K562 (cell line): ENCODE results near the gene RHOV. TPM values are rescaled to one million over a fixed set of nuclear protein-coding genes. Genes with fewer than 3 reads are reported as not detected.
A peak's percentile ranks its signal among the peaks of the same experiment; 100 is the strongest.

Experiments used
- ATF7 ChIP-seq: fragments of 450-650 bp; IDR thresholded peaks from 2 replicates; pipeline ENCODE4 v1.7.1; 2014; ENCODE audit warnings: mild to moderate bottlenecking, moderate library complexity
- CBFA2T3 ChIP-seq: fragments of 450-650 bp; IDR thresholded peaks from 2 replicates; pipeline ENCODE4 v1.6.1; 2017
- FOXA1 ChIP-seq: fragments of 450-650 bp; IDR thresholded peaks from 2 replicates; pipeline ENCODE4 v1.6.1; 2016; ENCODE audit warnings: mild to moderate bottlenecking, borderline replicate concordance
- IFI16 ChIP-seq: fragments of 250-450 bp; sonication (Bioruptor Pico); IDR thresholded peaks from 2 replicates; pipeline ENCODE4 v2.1.2; 2022; ENCODE audit warnings: mild to moderate bottlenecking, inconsistent platforms
- MAX ChIP-seq: sonication (generic); formaldehyde crosslinking; IDR thresholded peaks from 2 replicates; pipeline ENCODE4 v1.9.0; 2022; ENCODE audit warnings: mild to moderate bottlenecking, missing genetic modification reagents
- MIER1 ChIP-seq: fragments of 450-650 bp; IDR thresholded peaks from 2 replicates; pipeline ENCODE4 v1.6.1; 2016; ENCODE audit warnings: antibody characterized with exemption, mild to moderate bottlenecking, low read depth
- PATZ1 ChIP-seq: fragments of 250-450 bp; sonication (Bioruptor Pico); IDR thresholded peaks from 2 replicates; pipeline ENCODE4 v1.5.0; 2020; ENCODE audit warnings: mild to moderate bottlenecking, borderline replicate concordance
- RHOXF2B ChIP-seq: fragments of 250-450 bp; sonication (Bioruptor Pico); conservative IDR thresholded peaks from 2 replicates; pipeline ENCODE4 v1.5.1; 2021
- SAP30 ChIP-seq: fragments of 200-600 bp; sonication (generic); IDR thresholded peaks from 2 replicates; pipeline ENCODE4 v1.6.1; 2012; ENCODE audit warnings: borderline replicate concordance, low read depth, mild to moderate bottlenecking, moderate library complexity, low read length, control low read depth, inconsistent platforms; ENCODE audit not compliant: insufficient read depth, poor library complexity, severe bottlenecking
- SMARCB1 ChIP-seq: IDR thresholded peaks from 2 replicates; pipeline ENCODE4 v1.6.1; 2011; ENCODE audit warnings: improper control_type of control experiment, low read depth; ENCODE audit not compliant: insufficient read length
- SP1 ChIP-seq: sonication (generic); formaldehyde crosslinking; IDR thresholded peaks from 2 replicates; pipeline ENCODE4 v1.8.1; 2022; ENCODE audit warnings: mild to moderate bottlenecking, missing genetic modification reagents
- TCF3 ChIP-seq: sonication (generic); formaldehyde crosslinking; IDR thresholded peaks from 2 replicates; pipeline ENCODE4 v1.4.0; 2020; ENCODE audit warnings: mild to moderate bottlenecking, missing genetic modification reagents
- USF2 ChIP-seq: sonication (generic); formaldehyde crosslinking; IDR thresholded peaks from 2 replicates; pipeline ENCODE4 v1.5.0; 2020; ENCODE audit warnings: missing genetic modification reagents
- XRCC5 ChIP-seq: fragments of 200-400 bp; formaldehyde crosslinking; IDR thresholded peaks from 2 replicates; pipeline ENCODE4 v1.6.1; 2017; ENCODE audit warnings: low read depth, mild to moderate bottlenecking, low read length
- ZBTB33 ChIP-seq: sonication (generic); formaldehyde crosslinking; IDR thresholded peaks from 2 replicates; pipeline ENCODE4 v1.8.1; 2023; ENCODE audit warnings: mild to moderate bottlenecking, missing genetic modification reagents
- ZNF23 ChIP-seq: fragments of 250-450 bp; sonication (Bioruptor Pico); IDR thresholded peaks from 2 replicates; pipeline ENCODE4 v1.4.0; 2020; ENCODE audit warnings: mild to moderate bottlenecking
- ZNF592 ChIP-seq: fragments of 450-650 bp; IDR thresholded peaks from 2 replicates; pipeline ENCODE4 v1.6.1; 2017; ENCODE audit warnings: antibody characterized with exemption, mild to moderate bottlenecking
- ZNF699 ChIP-seq: fragments of 250-450 bp; sonication (Bioruptor Pico); IDR thresholded peaks from 2 replicates; pipeline ENCODE4 v1.8.0; 2021; ENCODE audit warnings: mild to moderate bottlenecking, moderate library complexity; ENCODE audit not compliant: insufficient replicate concordance
- polyA plus RNA-seq, 8 experiments: library from polyadenylated mRNA; depleted of rRNA in 4 of 8; stranded (reverse) in 5 of 8; unstranded in 3 of 8; fragments of >200 nt; fragmentation: Nextera tagmentation in 2 of 8; fragmentation: Illumina TruSeq in 1 of 8; extraction: Ambion mirVana in 2 of 8; extraction: Trizol in 1 of 8; gene quantifications; 2 replicates each; pipeline versions ENCODE4 v1.2.1 to v1.2.3, GENCODE V29; 2011 to 2014; ENCODE audit warnings: inconsistent platforms in 1 of 8, missing spikeins in 1 of 8
- total RNA-seq, 7 experiments: library from RNA; depleted of rRNA in 6 of 7; stranded (reverse); fragments of >200 nt in 6 of 7; fragmentation: Illumina TruSeq in 2 of 7; extraction: Trizol in 2 of 7; gene quantifications; 2 replicates each; pipeline versions ENCODE4 v1.2.1 to v1.2.3, GENCODE V29; 2011 to 2021; ENCODE audit warnings: low replicate concordance in 1 of 7

Gene RHOV
- total and polyA plus RNA-seq, 9 of the 15 experiments (the other 6 are each of a cell fraction or from before 2014, with no cell fraction given) = 0.08 to 2.0 (median 1.1) TPM

- TF ChIP-seq ZNF592 (no peak), XRCC5 (peak; percentile 77), ZNF699 (no peak), ZNF23 (CRISPR knock-in tag) (no peak), CBFA2T3 (peak; percentile 26; the same call in 1 of the 2 replicates), MAX (CRISPR knock-in tag) (peak; percentile 73), PATZ1 (CRISPR knock-in tag) (no peak), IFI16 (CRISPR knock-in tag) (no peak), RHOXF2B (no peak), SAP30 (peak; percentile 61), USF2 (CRISPR knock-in tag) (peak; percentile 26; the same call in 1 of the 2 replicates), TCF3 (CRISPR knock-in tag) (no peak), ZBTB33 (CRISPR knock-in tag) (no peak), SMARCB1 (no peak), MIER1 (no peak), ATF7 (no peak), FOXA1 (no peak), SP1 (CRISPR knock-in tag) (no peak)
These were observed 20.8 kb upstream of the RHOV start (continued) for GRCh38 chr15:40894681-40895448.
